ENCODE results near the gene UFC1. TPM values are rescaled to one million over a fixed set of nuclear protein-coding genes. Genes with fewer than 3 reads are reported as not detected.

The UFC1 gene
- total and polyA plus RNA-seq, 2 of the 13 experiments (the other 11 are each of a cell fraction or from before 2014, with no cell fraction given), result 72.8 to 85.2 TPM

- TF ChIP-seq, protein P1, sequence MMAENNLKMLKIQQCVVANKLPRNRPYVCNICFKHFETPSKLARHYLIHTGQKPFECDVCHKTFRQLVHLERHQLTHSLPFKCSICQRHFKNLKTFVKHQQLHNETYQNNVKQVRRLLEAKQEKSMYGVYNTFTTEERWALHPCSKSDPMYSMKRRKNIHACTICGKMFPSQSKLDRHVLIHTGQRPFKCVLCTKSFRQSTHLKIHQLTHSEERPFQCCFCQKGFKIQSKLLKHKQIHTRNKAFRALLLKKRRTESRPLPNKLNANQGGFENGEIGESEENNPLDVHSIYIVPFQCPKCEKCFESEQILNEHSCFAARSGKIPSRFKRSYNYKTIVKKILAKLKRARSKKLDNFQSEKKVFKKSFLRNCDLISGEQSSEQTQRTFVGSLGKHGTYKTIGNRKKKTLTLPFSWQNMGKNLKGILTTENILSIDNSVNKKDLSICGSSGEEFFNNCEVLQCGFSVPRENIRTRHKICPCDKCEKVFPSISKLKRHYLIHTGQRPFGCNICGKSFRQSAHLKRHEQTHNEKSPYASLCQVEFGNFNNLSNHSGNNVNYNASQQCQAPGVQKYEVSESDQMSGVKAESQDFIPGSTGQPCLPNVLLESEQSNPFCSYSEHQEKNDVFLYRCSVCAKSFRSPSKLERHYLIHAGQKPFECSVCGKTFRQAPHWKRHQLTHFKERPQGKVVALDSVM (CRISPR knock-in tag; IDR thresholded peaks at IDR 0.05), result no peak
- TF ChIP-seq ZNF850 (CRISPR knock-in tag; conservative IDR thresholded peaks at IDR 0.05) (no peak), ZNF749 (CRISPR knock-in tag; IDR thresholded peaks at IDR 0.05; ENCODE audit: borderline replicate concordance) (0 out of 2 replicates have a peak, but pooled peaks have one; percentile 63), ELF3 (CRISPR knock-in tag; IDR thresholded peaks at IDR 0.05) (no peak), SNAPC5 (CRISPR knock-in tag; IDR thresholded peaks at IDR 0.05; ENCODE audit: borderline replicate concordance) (no peak), ZNF672 (CRISPR knock-in tag; IDR thresholded peaks at IDR 0.05) (0 out of 2 replicates have a peak, but pooled peaks have one; percentile 30), ZNF713 (CRISPR knock-in tag; IDR thresholded peaks at IDR 0.05) (no peak), KDM5A (IDR thresholded peaks at IDR 0.05; ENCODE audit: borderline replicate concordance, low read length) (no peak), ZSCAN31 (CRISPR knock-in tag; IDR thresholded peaks at IDR 0.05; ENCODE audit: low read depth) (no peak), HOXA7 (CRISPR knock-in tag; IDR thresholded peaks at IDR 0.05) (no peak), NR2F6 (IDR thresholded peaks at IDR 0.05) (no peak), NR2F6 (CRISPR knock-in tag; IDR thresholded peaks at IDR 0.05) (no peak), ZNF17 (CRISPR knock-in tag; IDR thresholded peaks at IDR 0.05) (no peak), ZNF512 (CRISPR knock-in tag; IDR thresholded peaks at IDR 0.05) (no peak), KDM5B (CRISPR knock-in tag; IDR thresholded peaks at IDR 0.05; ENCODE audit: borderline replicate concordance) (peak; percentile 47; the same call in 1 of the 2 replicates), PCBP2 (optimal IDR thresholded peaks at IDR 0.05; ENCODE audit: low read depth, low read length, poor library complexity, severe bottlenecking) (peak; percentile 43), ZNF547 (CRISPR knock-in tag; IDR thresholded peaks at IDR 0.05) (no peak), ZNF841 (CRISPR knock-in tag; IDR thresholded peaks at IDR 0.05; ENCODE audit: borderline replicate concordance) (no peak)
- TF ChIP-seq, protein P2, sequence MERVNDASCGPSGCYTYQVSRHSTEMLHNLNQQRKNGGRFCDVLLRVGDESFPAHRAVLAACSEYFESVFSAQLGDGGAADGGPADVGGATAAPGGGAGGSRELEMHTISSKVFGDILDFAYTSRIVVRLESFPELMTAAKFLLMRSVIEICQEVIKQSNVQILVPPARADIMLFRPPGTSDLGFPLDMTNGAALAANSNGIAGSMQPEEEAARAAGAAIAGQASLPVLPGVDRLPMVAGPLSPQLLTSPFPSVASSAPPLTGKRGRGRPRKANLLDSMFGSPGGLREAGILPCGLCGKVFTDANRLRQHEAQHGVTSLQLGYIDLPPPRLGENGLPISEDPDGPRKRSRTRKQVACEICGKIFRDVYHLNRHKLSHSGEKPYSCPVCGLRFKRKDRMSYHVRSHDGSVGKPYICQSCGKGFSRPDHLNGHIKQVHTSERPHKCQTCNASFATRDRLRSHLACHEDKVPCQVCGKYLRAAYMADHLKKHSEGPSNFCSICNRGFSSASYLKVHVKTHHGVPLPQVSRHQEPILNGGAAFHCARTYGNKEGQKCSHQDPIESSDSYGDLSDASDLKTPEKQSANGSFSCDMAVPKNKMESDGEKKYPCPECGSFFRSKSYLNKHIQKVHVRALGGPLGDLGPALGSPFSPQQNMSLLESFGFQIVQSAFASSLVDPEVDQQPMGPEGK (CRISPR knock-in tag; IDR thresholded peaks at IDR 0.05), result no peak
- TF ChIP-seq, protein P3, sequence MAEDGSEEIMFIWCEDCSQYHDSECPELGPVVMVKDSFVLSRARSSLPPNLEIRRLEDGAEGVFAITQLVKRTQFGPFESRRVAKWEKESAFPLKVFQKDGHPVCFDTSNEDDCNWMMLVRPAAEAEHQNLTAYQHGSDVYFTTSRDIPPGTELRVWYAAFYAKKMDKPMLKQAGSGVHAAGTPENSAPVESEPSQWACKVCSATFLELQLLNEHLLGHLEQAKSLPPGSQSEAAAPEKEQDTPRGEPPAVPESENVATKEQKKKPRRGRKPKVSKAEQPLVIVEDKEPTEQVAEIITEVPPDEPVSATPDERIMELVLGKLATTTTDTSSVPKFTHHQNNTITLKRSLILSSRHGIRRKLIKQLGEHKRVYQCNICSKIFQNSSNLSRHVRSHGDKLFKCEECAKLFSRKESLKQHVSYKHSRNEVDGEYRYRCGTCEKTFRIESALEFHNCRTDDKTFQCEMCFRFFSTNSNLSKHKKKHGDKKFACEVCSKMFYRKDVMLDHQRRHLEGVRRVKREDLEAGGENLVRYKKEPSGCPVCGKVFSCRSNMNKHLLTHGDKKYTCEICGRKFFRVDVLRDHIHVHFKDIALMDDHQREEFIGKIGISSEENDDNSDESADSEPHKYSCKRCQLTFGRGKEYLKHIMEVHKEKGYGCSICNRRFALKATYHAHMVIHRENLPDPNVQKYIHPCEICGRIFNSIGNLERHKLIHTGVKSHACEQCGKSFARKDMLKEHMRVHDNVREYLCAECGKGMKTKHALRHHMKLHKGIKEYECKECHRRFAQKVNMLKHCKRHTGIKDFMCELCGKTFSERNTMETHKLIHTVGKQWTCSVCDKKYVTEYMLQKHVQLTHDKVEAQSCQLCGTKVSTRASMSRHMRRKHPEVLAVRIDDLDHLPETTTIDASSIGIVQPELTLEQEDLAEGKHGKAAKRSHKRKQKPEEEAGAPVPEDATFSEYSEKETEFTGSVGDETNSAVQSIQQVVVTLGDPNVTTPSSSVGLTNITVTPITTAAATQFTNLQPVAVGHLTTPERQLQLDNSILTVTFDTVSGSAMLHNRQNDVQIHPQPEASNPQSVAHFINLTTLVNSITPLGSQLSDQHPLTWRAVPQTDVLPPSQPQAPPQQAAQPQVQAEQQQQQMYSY (CRISPR knock-in tag; IDR thresholded peaks at IDR 0.05), result no peak
These were observed 22.0 kb upstream of the UFC1 start (continued) for GRCh38 chr1:161131523-161132409.

All from HepG2 (cell line).